ENCODE data around the gene MGAT3. TPM values are rescaled to one million over a fixed set of nuclear protein-coding genes. Genes with fewer than 3 reads are reported as not detected.

The MGAT3 gene
- total RNA-seq, 2 experiments from 2014 or later, result 12.8 to 15.5 TPM

GRCh38 chr22:39418696-39419095 is 38.1 kb upstream of the MGAT3 start:
- H3K27ac Mint-ChIP-seq, result no peak overlapping the region
- H3K4me1 Mint-ChIP-seq, result peaks cover 29% of the 10 kb centered on the region
- no peak overlapping the region for H3K4me3 Mint-ChIP-seq
- DNase-seq, result no peak
- H3K36me3 Mint-ChIP-seq (ENCODE audit: low read depth), result peaks cover 57% of the 10 kb centered on the region
- H3K27me3 Mint-ChIP-seq, result no peaks in the 10 kb centered on the region
- ChIA-PET POLR2A (no interaction called here), CTCF (interaction anchor here (1.1 kb wide), 1 partner anchor 15 kb away, joined by 4 read pairs; no protein-coding TSS in a partner anchor)
- H3K9me3 Mint-ChIP-seq, result no peaks in the 10 kb centered on the region

GRCh38 chr22:39419096-39419495 is 37.7 kb upstream of the MGAT3 start:
- H3K9me3 Mint-ChIP-seq, result no peaks in the 10 kb centered on the region
- ChIA-PET CTCF (interaction anchor here (1.1 kb wide), 1 partner anchor 14 kb away, joined by 4 read pairs; no protein-coding TSS in a partner anchor), POLR2A (no interaction called here)
- DNase-seq, result no peak
- peaks cover 57% of the 10 kb centered on the region for H3K36me3 Mint-ChIP-seq (ENCODE audit: low read depth)
- H3K4me1 Mint-ChIP-seq, result peaks cover 25% of the 10 kb centered on the region
- H3K27me3 Mint-ChIP-seq, result no peaks in the 10 kb centered on the region
- H3K4me3 Mint-ChIP-seq, result no peak overlapping the region
- no peak overlapping the region for H3K27ac Mint-ChIP-seq

GRCh38 chr22:39419911-39420310 is 36.9 kb upstream of the MGAT3 start:
- peaks cover 59% of the 10 kb centered on the region for H3K36me3 Mint-ChIP-seq (ENCODE audit: low read depth)
- no peaks in the 10 kb centered on the region for H3K9me3 Mint-ChIP-seq
- POLR2A ChIA-PET, result no interaction called here
- H3K27ac Mint-ChIP-seq, result no peak overlapping the region
- CTCF ChIA-PET, result interaction anchor here (0.6 kb wide), 1 partner anchor 226 kb away, joined by 3 read pairs; no protein-coding TSS in a partner anchor
- H3K4me3 Mint-ChIP-seq, result no peak overlapping the region
- DNase-seq, result no peak
- no peaks in the 10 kb centered on the region for H3K27me3 Mint-ChIP-seq
- peaks cover 17% of the 10 kb centered on the region for H3K4me1 Mint-ChIP-seq

GRCh38 chr22:39421691-39422090 is 35.1 kb upstream of the MGAT3 start:
- DNase-seq, result no peak
- Mint-ChIP-seq H3K27ac (peak overlapping the region; percentile 63), H3K36me3 (ENCODE audit: low read depth) (peaks cover 55% of the 10 kb centered on the region), H3K4me1 (peaks cover 2% of the 10 kb centered on the region), H3K9me3 (no peaks in the 10 kb centered on the region), H3K27me3 (no peaks in the 10 kb centered on the region), H3K4me3 (no peak overlapping the region)
- ChIA-PET CTCF (no interaction called here), POLR2A (no interaction called here)

GRCh38 chr22:39422101-39422500 is 34.7 kb upstream of the MGAT3 start:
- Mint-ChIP-seq H3K27ac (no peak overlapping the region), H3K27me3 (no peaks in the 10 kb centered on the region), H3K4me1 (no peaks in the 10 kb centered on the region), H3K36me3 (ENCODE audit: low read depth) (peaks cover 57% of the 10 kb centered on the region), H3K4me3 (no peak overlapping the region), H3K9me3 (no peaks in the 10 kb centered on the region)
- POLR2A ChIA-PET, result no interaction called here
- CTCF ChIA-PET, result no interaction called here
- no peak for DNase-seq

GRCh38 chr22:39422721-39423120 is 34.1 kb upstream of the MGAT3 start:
- ChIA-PET CTCF (interaction anchor here (0.7 kb wide), 2 partner anchors 40 to 161 kb away, joined by 3 read pairs; no protein-coding TSS in a partner anchor), POLR2A (no interaction called here)
- DNase-seq, result no peak
- H3K4me3 Mint-ChIP-seq, result no peak overlapping the region
- no peaks in the 10 kb centered on the region for H3K4me1 Mint-ChIP-seq
- peaks cover 63% of the 10 kb centered on the region for H3K36me3 Mint-ChIP-seq (ENCODE audit: low read depth)
- H3K27me3 Mint-ChIP-seq, result no peaks in the 10 kb centered on the region
- no peaks in the 10 kb centered on the region for H3K9me3 Mint-ChIP-seq
- H3K27ac Mint-ChIP-seq, result no peak overlapping the region

- H3K27me3 Mint-ChIP-seq, result no peaks in the 10 kb centered on the region
- DNase-seq, result no peak
- H3K9me3 Mint-ChIP-seq, result no peaks in the 10 kb centered on the region
- no peak overlapping the region for H3K27ac Mint-ChIP-seq
- ChIA-PET CTCF (interaction anchor here (0.6 kb wide), 1 partner anchor 1730 kb away, joined by 6 read pairs; no protein-coding TSS in a partner anchor), POLR2A (no interaction called here)
- no peak overlapping the region for H3K4me3 Mint-ChIP-seq
- H3K4me1 Mint-ChIP-seq, result no peaks in the 10 kb centered on the region
- peaks cover 57% of the 10 kb centered on the region for H3K36me3 Mint-ChIP-seq (ENCODE audit: low read depth)
These were observed 32.8 kb upstream of the MGAT3 start for GRCh38 chr22:39423976-39424375.

- no peak for DNase-seq
- ChIA-PET CTCF (no interaction called here), POLR2A (no interaction called here)
- no peaks in the 10 kb centered on the region for H3K4me1 Mint-ChIP-seq
- H3K36me3 Mint-ChIP-seq (ENCODE audit: low read depth), result peaks cover 42% of the 10 kb centered on the region
- no peaks in the 10 kb centered on the region for H3K9me3 Mint-ChIP-seq
- no peaks in the 10 kb centered on the region for H3K27me3 Mint-ChIP-seq
- H3K4me3 Mint-ChIP-seq, result no peak overlapping the region
- H3K27ac Mint-ChIP-seq, result peak overlapping the region; percentile 41
These were observed 30.3 kb upstream of the MGAT3 start for GRCh38 chr22:39426380-39427043.

- H3K27me3 Mint-ChIP-seq, result no peaks in the 10 kb centered on the region
- ChIA-PET CTCF (interaction anchor here (1.0 to 1.3 kb wide), 2 partner anchors 9 to 50 kb away, joined by 3 read pairs; no protein-coding TSS in a partner anchor), POLR2A (no interaction called here)
- H3K27ac Mint-ChIP-seq, result no peak overlapping the region
- H3K9me3 Mint-ChIP-seq, result no peaks in the 10 kb centered on the region
- peaks cover 36% of the 10 kb centered on the region for H3K36me3 Mint-ChIP-seq (ENCODE audit: low read depth)
- no peaks in the 10 kb centered on the region for H3K4me1 Mint-ChIP-seq
- DNase-seq, result no peak
- H3K4me3 Mint-ChIP-seq, result no peak overlapping the region
These were observed 28.8 kb upstream of the MGAT3 start for GRCh38 chr22:39427751-39428596.

- DNase-seq, result no peak
- ChIA-PET POLR2A (no interaction called here), CTCF (interaction anchor here (1.3 kb wide), 1 partner anchor 8 kb away, joined by 3 read pairs; no protein-coding TSS in a partner anchor)
- H3K9me3 Mint-ChIP-seq, result no peaks in the 10 kb centered on the region
- H3K4me3 Mint-ChIP-seq, result no peak overlapping the region
- H3K36me3 Mint-ChIP-seq (ENCODE audit: low read depth), result peaks cover 35% of the 10 kb centered on the region
- no peaks in the 10 kb centered on the region for H3K27me3 Mint-ChIP-seq
- no peaks in the 10 kb centered on the region for H3K4me1 Mint-ChIP-seq
- H3K27ac Mint-ChIP-seq, result no peak overlapping the region
These were observed 28.2 kb upstream of the MGAT3 start for GRCh38 chr22:39428597-39429071.

- Mint-ChIP-seq H3K4me1 (no peaks in the 10 kb centered on the region), H3K27ac (no peak overlapping the region), H3K36me3 (ENCODE audit: low read depth) (peaks cover 31% of the 10 kb centered on the region), H3K9me3 (no peaks in the 10 kb centered on the region), H3K4me3 (no peak overlapping the region), H3K27me3 (no peaks in the 10 kb centered on the region)
- no peak for DNase-seq
- ChIA-PET POLR2A (no interaction called here), CTCF (no interaction called here)
These were observed 27.6 kb upstream of the MGAT3 start for GRCh38 chr22:39429186-39429585.

- Mint-ChIP-seq H3K27me3 (no peaks in the 10 kb centered on the region), H3K9me3 (no peaks in the 10 kb centered on the region), H3K27ac (no peak overlapping the region), H3K4me1 (no peaks in the 10 kb centered on the region), H3K36me3 (ENCODE audit: low read depth) (peaks cover 28% of the 10 kb centered on the region), H3K4me3 (no peak overlapping the region)
- ChIA-PET CTCF (no interaction called here), POLR2A (no interaction called here)
- DNase-seq, result no peak
These were observed 26.8 kb upstream of the MGAT3 start for GRCh38 chr22:39429916-39430575.

Data from activated CD4-positive, alpha-beta T cell treated with anti-CD3 and anti-CD28 coated beads, Interleukin-2, amount 10 ng/mL, durations not matched to agents 7 days and 5 days (primary cell).